ENCODE measurements around the gene TRIM26.

GRCh38 chr6:30160785-30161531 lies 52.2 kb downstream of the TRIM26 start, which contains the start of gene TRIM10:
- TF ChIP-seq, protein P1, sequence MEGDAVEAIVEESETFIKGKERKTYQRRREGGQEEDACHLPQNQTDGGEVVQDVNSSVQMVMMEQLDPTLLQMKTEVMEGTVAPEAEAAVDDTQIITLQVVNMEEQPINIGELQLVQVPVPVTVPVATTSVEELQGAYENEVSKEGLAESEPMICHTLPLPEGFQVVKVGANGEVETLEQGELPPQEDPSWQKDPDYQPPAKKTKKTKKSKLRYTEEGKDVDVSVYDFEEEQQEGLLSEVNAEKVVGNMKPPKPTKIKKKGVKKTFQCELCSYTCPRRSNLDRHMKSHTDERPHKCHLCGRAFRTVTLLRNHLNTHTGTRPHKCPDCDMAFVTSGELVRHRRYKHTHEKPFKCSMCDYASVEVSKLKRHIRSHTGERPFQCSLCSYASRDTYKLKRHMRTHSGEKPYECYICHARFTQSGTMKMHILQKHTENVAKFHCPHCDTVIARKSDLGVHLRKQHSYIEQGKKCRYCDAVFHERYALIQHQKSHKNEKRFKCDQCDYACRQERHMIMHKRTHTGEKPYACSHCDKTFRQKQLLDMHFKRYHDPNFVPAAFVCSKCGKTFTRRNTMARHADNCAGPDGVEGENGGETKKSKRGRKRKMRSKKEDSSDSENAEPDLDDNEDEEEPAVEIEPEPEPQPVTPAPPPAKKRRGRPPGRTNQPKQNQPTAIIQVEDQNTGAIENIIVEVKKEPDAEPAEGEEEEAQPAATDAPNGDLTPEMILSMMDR (conservative IDR thresholded peaks at IDR 0.05), result no peak
- no peak for TF ChIP-seq ZFX (IDR thresholded peaks at IDR 0.05)
